CD14-positive monocyte (primary cell): ENCODE results near the gene RCC2. TPM values are rescaled to one million over a fixed set of nuclear protein-coding genes. Genes with fewer than 3 reads are reported as not detected.

Experiments used
- DNase-seq, 3 donors: peaks; one replicate each; pipeline ENCODE4 v3.0.0-alpha.2; 2011 to 2022
- H2AFZ ChIP-seq: 2 replicates; pipeline ENCODE4 v1.6.0; 2012; ENCODE audit warnings: mild to moderate bottlenecking, low read depth, low read length, inconsistent platforms; ENCODE audit not compliant: insufficient read depth, poor library complexity, severe bottlenecking
- H3K27ac ChIP-seq, 2 donors: 1 replicate in 1 of 2; 2 replicates in 1 of 2; pipeline ENCODE4 v1.5.1; 2012 to 2013; ENCODE audit warnings: low read length in 2 of 2, control low read depth in 1 of 2, inconsistent platforms in 1 of 2, low read depth in 1 of 2, mild to moderate bottlenecking in 1 of 2
- H3K27me3 ChIP-seq, 2 donors: one replicate each; pipeline versions ENCODE4 v1.6.0 to v1.6.1; 2011 to 2013; ENCODE audit warnings: low read length in 2 of 2; ENCODE audit not compliant: control insufficient read depth in 2 of 2, insufficient read depth in 2 of 2
- H3K36me3 ChIP-seq, 2 donors: replicated peaks in 1 of 2; 1 replicate in 1 of 2; 2 replicates in 1 of 2; pipeline versions ENCODE4 v1.5.1 to v1.6.1; 2012 to 2013; ENCODE audit warnings: low read length in 2 of 2, control low read depth in 1 of 2, inconsistent platforms in 1 of 2, mild to moderate bottlenecking in 1 of 2; ENCODE audit not compliant: insufficient read depth in 2 of 2, control insufficient read depth in 1 of 2
- H3K4me1 ChIP-seq, 2 donors: 1 replicate in 1 of 2; 2 replicates in 1 of 2; pipeline versions ENCODE4 v1.5.1 to v1.6.1; 2012 to 2013; ENCODE audit warnings: low read length in 2 of 2, control low read depth in 1 of 2, inconsistent platforms in 1 of 2, mild to moderate bottlenecking in 1 of 2, moderate library complexity in 1 of 2; ENCODE audit not compliant: insufficient read depth in 2 of 2, control insufficient read depth in 1 of 2
- H3K4me2 ChIP-seq: replicated peaks from 2 replicates; pipeline ENCODE3; 2012; ENCODE audit warnings: low read length, moderate library complexity, mild to moderate bottlenecking; ENCODE audit not compliant: poor library complexity, severe bottlenecking; ENCODE audit errors: extremely low read depth
- H3K4me3 ChIP-seq, 3 experiments: fragments of 200-600 bp in 1 of 3; sonication (generic) in 1 of 3; replicated peaks in 1 of 3; 1 replicate in 2 of 3; 2 replicates in 1 of 3; pipeline ENCODE4 v1.5.1; 2011 to 2013; ENCODE audit warnings: low read length in 3 of 3, mild to moderate bottlenecking in 3 of 3, control low read depth in 2 of 3, low read depth in 2 of 3, inconsistent platforms in 1 of 3, moderate library complexity in 1 of 3
- H3K79me2 ChIP-seq: 2 replicates; pipeline ENCODE4 v1.6.0; 2012; ENCODE audit warnings: mild to moderate bottlenecking, control low read depth, inconsistent platforms, low read length, moderate library complexity; ENCODE audit not compliant: insufficient read depth
- H3K9ac ChIP-seq: 2 replicates; pipeline ENCODE4 v1.6.0; 2017; ENCODE audit warnings: low read length, mild to moderate bottlenecking; ENCODE audit not compliant: insufficient read depth, poor library complexity, severe bottlenecking
- H3K9me3 ChIP-seq, 2 donors: replicated peaks in 1 of 2; 1 replicate in 1 of 2; 2 replicates in 1 of 2; pipeline versions ENCODE4 v1.5.1 to v1.6.1; 2012 to 2013; ENCODE audit warnings: low read length in 2 of 2, control low read depth in 1 of 2; ENCODE audit not compliant: control insufficient read depth in 1 of 2, insufficient read depth in 1 of 2
- H4K20me1 ChIP-seq: 2 replicates; pipeline ENCODE4 v1.6.0; 2012; ENCODE audit warnings: mild to moderate bottlenecking, low read length, control low read depth, moderate library complexity; ENCODE audit not compliant: insufficient read depth
- H3K27ac Mint-ChIP-seq, 7 donors: one replicate each; pipeline ENCODE4 v1.8.0; 2020; ENCODE audit warnings: mild to moderate bottlenecking in 7 of 7, mixed read lengths in 7 of 7, moderate library complexity in 6 of 7, inconsistent platforms in 2 of 7
- H3K27me3 Mint-ChIP-seq, 3 donors: one replicate each; pipeline ENCODE4 v1.8.0; 2021 to 2022; ENCODE audit warnings: low read depth in 3 of 3, mild to moderate bottlenecking in 3 of 3, mixed read lengths in 3 of 3, moderate library complexity in 3 of 3, inconsistent platforms in 1 of 3
- H3K36me3 Mint-ChIP-seq, 2 donors: one replicate each; pipeline ENCODE4 v1.8.0; 2020; ENCODE audit warnings: mixed read lengths in 2 of 2, inconsistent platforms in 1 of 2, mild to moderate bottlenecking in 1 of 2
- H3K4me1 Mint-ChIP-seq: one replicate; pipeline ENCODE4 v1.8.0; 2020; ENCODE audit warnings: mild to moderate bottlenecking, mixed read lengths
- H3K4me3 Mint-ChIP-seq, 2 donors: one replicate each; pipeline ENCODE4 v1.8.0; 2020; ENCODE audit warnings: mild to moderate bottlenecking in 2 of 2, mixed read lengths in 2 of 2, moderate library complexity in 1 of 2
- H3K9me3 Mint-ChIP-seq, 7 donors: one replicate each; pipeline ENCODE4 v1.8.0; 2020 to 2022; ENCODE audit warnings: mixed read lengths in 7 of 7, mild to moderate bottlenecking in 6 of 7, moderate library complexity in 6 of 7, inconsistent platforms in 2 of 7
- WGBS: methylation state at CpG from one replicate; pipeline ENCODE4 v1.1.5; 2013; ENCODE audit warnings: missing lambda C conversion rate; ENCODE audit not compliant: insufficient coverage; 5-methylcytosine and 5-hydroxymethylcytosine counted together
- intact Hi-C, 2 donors: fragments of 100-400 bp; cut with micrococcal nuclease; formaldehyde crosslinking; loops; one replicate each; pipeline versions ENCODE4 v1.15.0 to v1.15.1; 2023
- polyA plus RNA-seq, 3 donors: library from polyadenylated mRNA; depleted of rRNA in 1 of 3; unstranded in 2 of 3; stranded (reverse) in 1 of 3; fragments of 300-500 nt in 2 of 3; fragments of >200 nt in 1 of 3; fragmentation: Illumina TruSeq in 2 of 3; gene quantifications; 1 replicate in 2 of 3; 2 replicates in 1 of 3; pipeline ENCODE4 v1.2.3, GENCODE V29; 2012 to 2021
- TF ChIP-seq, protein P1 (sequence below): fragments of 200-600 bp; IDR thresholded peaks from one replicate; pipeline ENCODE4 v1.8.0; 2022; ENCODE audit warnings: antibody characterized with exemption, mild to moderate bottlenecking

RCC2 gene
- polyA plus RNA-seq, 3 donors, result 22.3 to 66.3 (median 40.9) TPM

DNA sequence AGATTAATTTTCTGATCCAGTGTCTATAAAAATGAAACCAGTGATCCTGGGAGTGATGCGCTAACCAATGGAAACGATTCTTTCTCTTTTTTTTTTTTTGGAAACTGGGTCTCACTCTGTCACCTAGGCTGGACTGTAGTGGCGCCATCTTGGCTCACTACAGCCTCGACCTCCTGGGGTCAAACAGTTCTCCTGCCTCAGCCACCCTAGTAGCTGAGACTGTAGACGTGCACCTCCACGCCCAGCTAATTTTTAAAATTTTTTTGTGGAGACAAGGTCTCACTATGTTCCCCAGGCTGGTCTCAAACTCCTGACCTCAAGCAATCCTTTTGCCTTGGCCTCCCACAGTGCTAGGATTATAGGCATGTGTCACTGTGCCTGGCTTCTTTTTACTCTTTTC lies 3.4 kb upstream of the RCC2 start:
- H3K36me3 ChIP-seq, result no peaks in the 10 kb centered on the region
- Mint-ChIP-seq H3K27me3 (peaks cover 6 to 22% (median 10%) of the 10 kb centered on the region in 3 donors), H3K27ac (no peak overlapping the region), H3K4me3 (no peak overlapping the region), H3K9me3 (no peaks in the 10 kb centered on the region), H3K4me1 (peaks cover 29% of the 10 kb centered on the region), H3K36me3 (no peaks in the 10 kb centered on the region)
- no peak overlapping the region for H3K4me3 ChIP-seq
- WGBS, result 98% methylated on average over 4 of the region's 6 CpGs
- intact Hi-C loops, result no loop called here
- no peak overlapping the region for H2AFZ ChIP-seq
- DNase-seq, result no peak
- H4K20me1 ChIP-seq, result no peaks in the 10 kb centered on the region
- H3K9ac ChIP-seq, result no peak overlapping the region
- peaks cover 11% of the 10 kb centered on the region for H3K79me2 ChIP-seq
- no peak overlapping the region for H3K4me2 ChIP-seq
- peaks cover 0 to 9% of the 10 kb centered on the region in 2 donors for H3K27me3 ChIP-seq
- peaks cover 22 to 30% of the 10 kb centered on the region in 2 donors for H3K4me1 ChIP-seq
- TF ChIP-seq, protein P1, sequence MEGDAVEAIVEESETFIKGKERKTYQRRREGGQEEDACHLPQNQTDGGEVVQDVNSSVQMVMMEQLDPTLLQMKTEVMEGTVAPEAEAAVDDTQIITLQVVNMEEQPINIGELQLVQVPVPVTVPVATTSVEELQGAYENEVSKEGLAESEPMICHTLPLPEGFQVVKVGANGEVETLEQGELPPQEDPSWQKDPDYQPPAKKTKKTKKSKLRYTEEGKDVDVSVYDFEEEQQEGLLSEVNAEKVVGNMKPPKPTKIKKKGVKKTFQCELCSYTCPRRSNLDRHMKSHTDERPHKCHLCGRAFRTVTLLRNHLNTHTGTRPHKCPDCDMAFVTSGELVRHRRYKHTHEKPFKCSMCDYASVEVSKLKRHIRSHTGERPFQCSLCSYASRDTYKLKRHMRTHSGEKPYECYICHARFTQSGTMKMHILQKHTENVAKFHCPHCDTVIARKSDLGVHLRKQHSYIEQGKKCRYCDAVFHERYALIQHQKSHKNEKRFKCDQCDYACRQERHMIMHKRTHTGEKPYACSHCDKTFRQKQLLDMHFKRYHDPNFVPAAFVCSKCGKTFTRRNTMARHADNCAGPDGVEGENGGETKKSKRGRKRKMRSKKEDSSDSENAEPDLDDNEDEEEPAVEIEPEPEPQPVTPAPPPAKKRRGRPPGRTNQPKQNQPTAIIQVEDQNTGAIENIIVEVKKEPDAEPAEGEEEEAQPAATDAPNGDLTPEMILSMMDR, result no peak
- no peak overlapping the region for H3K27ac ChIP-seq
- H3K9me3 ChIP-seq, result no peaks in the 10 kb centered on the region

DNA sequence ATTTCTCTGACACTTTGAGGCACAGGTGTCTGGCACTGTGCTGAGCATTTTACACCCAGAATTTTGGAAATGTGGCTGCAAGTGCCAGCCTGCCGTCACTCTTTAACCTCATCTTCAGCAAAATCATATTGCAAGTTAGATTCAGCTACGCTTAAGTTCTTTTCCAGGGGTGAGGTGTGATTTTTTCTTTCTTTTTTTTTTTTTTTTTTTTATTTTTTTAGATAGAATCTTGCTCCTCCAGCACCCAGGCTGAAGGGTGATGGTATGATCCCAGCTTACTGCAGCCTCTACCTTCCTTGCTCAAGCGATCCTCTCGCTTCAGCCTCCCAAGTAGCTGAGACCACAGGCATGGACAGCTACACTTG lies 2.5 kb upstream of the RCC2 start:
- no peak overlapping the region for H3K27ac ChIP-seq
- H2AFZ ChIP-seq, result no peak overlapping the region
- no peak for DNase-seq
- no peak overlapping the region for H3K4me2 ChIP-seq
- H3K9me3 ChIP-seq, result no peaks in the 10 kb centered on the region
- H3K79me2 ChIP-seq, result peaks cover 19% of the 10 kb centered on the region
- H3K36me3 ChIP-seq, result no peaks in the 10 kb centered on the region
- WGBS, result no CpG with 5 or more reads among the region's 4 CpGs
- intact Hi-C loops, result no loop called here
- Mint-ChIP-seq H3K27ac (no peak overlapping the region), H3K27me3 (peaks cover 6 to 22% (median 10%) of the 10 kb centered on the region in 3 donors), H3K9me3 (no peaks in the 10 kb centered on the region), H3K36me3 (no peaks in the 10 kb centered on the region), H3K4me3 (peak overlapping the region in 1 of 2 donors; percentile 35), H3K4me1 (peaks cover 29% of the 10 kb centered on the region)
- no peak overlapping the region for H3K4me3 ChIP-seq
- TF ChIP-seq, protein P1, result no peak
- peaks cover 5% of the 10 kb centered on the region for H4K20me1 ChIP-seq
- no peak overlapping the region for H3K9ac ChIP-seq
- peaks cover 26 to 34% of the 10 kb centered on the region in 2 donors for H3K4me1 ChIP-seq
- peaks cover 0 to 9% of the 10 kb centered on the region in 2 donors for H3K27me3 ChIP-seq
